ENCODE data around the gene RSPO3. TPM values are rescaled to one million over a fixed set of nuclear protein-coding genes. Genes with fewer than 3 reads are reported as not detected.

RSPO3 gene
- total RNA-seq, 6 donors from 2014 or later = 0.22 to 6.7 (median 1.4) TPM

DNA sequence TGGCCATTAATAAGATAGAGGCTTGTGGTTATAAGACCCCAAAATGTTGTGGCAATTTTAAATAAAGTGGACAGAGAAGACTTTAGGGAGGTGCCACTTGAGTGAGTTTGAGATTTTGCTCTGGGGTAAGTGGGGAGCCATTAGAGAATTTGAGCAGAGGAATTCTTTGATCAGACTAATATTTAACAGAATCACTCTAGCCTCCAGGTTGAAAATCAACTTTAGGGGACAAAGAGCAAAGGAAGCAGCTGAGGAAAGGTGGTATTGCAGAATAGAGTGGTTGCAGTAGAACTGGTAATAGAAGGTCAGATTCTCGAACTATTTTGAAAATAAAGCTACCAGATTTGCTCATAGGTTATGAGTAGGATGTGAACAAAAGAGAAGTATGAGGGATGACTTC lies 97.5 kb downstream of the RSPO3 start:
- H3K4me3 ChIP-seq = no peak overlapping the region
- H3K36me3 ChIP-seq = no peaks in the 10 kb centered on the region
- DNase-seq (no peak), ATAC-seq (ENCODE audit: low FRiP score in 2 of 2) (no peak)
- no peaks in the 10 kb centered on the region for H3K4me1 ChIP-seq
- no peak overlapping the region for H3K27ac ChIP-seq
- TF ChIP-seq POLR2AphosphoS5 (IDR thresholded peaks at IDR 0.05) (no peak), POLR2A (IDR thresholded peaks at IDR 0.05) (no peak), EP300 (IDR thresholded peaks at IDR 0.05) (no peak)
- TF ChIP-seq, protein P1, sequence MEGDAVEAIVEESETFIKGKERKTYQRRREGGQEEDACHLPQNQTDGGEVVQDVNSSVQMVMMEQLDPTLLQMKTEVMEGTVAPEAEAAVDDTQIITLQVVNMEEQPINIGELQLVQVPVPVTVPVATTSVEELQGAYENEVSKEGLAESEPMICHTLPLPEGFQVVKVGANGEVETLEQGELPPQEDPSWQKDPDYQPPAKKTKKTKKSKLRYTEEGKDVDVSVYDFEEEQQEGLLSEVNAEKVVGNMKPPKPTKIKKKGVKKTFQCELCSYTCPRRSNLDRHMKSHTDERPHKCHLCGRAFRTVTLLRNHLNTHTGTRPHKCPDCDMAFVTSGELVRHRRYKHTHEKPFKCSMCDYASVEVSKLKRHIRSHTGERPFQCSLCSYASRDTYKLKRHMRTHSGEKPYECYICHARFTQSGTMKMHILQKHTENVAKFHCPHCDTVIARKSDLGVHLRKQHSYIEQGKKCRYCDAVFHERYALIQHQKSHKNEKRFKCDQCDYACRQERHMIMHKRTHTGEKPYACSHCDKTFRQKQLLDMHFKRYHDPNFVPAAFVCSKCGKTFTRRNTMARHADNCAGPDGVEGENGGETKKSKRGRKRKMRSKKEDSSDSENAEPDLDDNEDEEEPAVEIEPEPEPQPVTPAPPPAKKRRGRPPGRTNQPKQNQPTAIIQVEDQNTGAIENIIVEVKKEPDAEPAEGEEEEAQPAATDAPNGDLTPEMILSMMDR (IDR thresholded peaks at IDR 0.05) = no peak
- WGBS, 2 donors = 55 to 70% methylated on average over 1 of the region's 1 CpG
- H3K27me3 ChIP-seq = no peaks in the 10 kb centered on the region
- no peaks in the 10 kb centered on the region for H3K9me3 ChIP-seq

DNA sequence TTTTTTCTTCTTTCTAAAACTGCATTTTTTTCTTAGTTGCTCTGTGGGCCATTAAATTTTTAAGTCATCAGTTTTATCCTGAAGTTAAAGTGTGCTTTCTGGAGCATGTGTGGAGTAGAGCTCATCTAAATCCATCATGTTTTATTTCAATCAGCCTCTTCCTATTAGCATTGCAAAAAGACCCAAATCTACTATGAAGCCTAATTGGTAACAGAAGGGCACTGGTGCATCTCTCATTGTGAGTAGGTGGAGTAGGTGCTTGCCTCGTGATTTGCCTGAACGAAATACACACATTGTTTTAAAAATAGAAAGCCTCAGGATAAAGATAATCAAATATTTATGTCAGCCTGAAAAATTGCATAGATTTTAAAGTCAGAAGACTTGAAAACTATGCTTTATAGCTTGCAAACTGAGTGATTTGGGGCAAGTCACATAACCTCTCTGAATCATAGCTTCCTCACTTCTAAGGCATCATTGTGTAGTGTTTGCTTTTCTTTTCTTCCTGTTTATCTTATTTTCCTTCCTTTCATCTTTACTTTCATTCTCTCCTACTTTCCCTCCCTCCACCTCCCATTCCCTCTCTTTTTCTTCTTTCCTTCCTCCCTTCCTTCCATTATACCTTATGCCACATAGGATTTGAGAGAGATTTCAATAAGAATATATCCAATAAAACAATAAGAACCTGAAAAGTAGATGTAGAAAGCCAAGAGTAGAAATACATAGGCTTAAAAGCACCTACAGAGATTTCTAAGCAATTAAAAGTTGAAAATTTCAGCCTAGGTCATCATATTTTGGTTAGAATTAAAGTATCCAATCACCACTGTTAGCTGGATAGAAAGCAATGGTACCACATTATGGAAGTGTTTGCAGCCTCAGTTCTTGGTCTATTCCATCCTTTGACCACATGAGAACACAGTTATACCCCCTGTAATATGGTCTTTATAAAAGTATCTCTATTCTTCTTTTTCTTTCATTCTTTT lies 98.6 kb downstream of the RSPO3 start:
- Histone ChIP-seq H3K36me3 (no peaks in the 10 kb centered on the region), H3K4me3 (no peak overlapping the region), H3K9me3 (no peaks in the 10 kb centered on the region), H3K27me3 (no peaks in the 10 kb centered on the region), H3K27ac (no peak overlapping the region), H3K4me1 (no peaks in the 10 kb centered on the region)
- 62 to 63% methylated on average over 2 of the region's 2 CpGs for WGBS, 2 donors
- ATAC-seq (ENCODE audit: low FRiP score in 2 of 2) (no peak), DNase-seq (no peak)
- TF ChIP-seq, protein P1 (IDR thresholded peaks at IDR 0.05) = no peak
- TF ChIP-seq POLR2A (IDR thresholded peaks at IDR 0.05) = no peak
- no peak for TF ChIP-seq POLR2AphosphoS5 (IDR thresholded peaks at IDR 0.05)
- TF ChIP-seq EP300 (IDR thresholded peaks at IDR 0.05) = no peak

DNA sequence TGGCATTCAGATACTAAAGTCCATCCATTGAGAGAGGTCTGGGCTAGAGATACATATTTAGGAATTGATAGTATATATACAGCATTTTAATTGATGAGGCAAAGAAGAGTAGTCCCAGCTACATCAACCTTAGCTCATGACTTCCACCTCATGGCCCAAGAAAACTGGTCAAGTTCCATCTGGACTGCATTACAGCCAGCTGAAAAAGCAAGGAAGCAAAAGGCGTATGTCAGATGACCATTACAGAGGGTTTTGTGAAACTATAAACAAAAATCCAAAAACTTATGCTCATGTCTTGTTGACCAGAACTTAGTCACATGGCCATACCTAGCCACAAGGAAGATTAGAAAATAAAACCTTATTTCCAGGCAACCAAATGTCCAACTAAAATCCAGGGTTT lies 101.4 kb downstream of the RSPO3 start:
- Histone ChIP-seq H3K9me3 (no peaks in the 10 kb centered on the region), H3K4me3 (no peak overlapping the region), H3K27ac (no peak overlapping the region), H3K4me1 (no peaks in the 10 kb centered on the region), H3K27me3 (no peaks in the 10 kb centered on the region), H3K36me3 (no peaks in the 10 kb centered on the region)
- DNase-seq = no peak
- TF ChIP-seq, protein P1 (IDR thresholded peaks at IDR 0.05) = no peak
- TF ChIP-seq POLR2AphosphoS5 (IDR thresholded peaks at IDR 0.05) (no peak), EP300 (IDR thresholded peaks at IDR 0.05) (no peak), POLR2A (IDR thresholded peaks at IDR 0.05) (no peak)
- no peak for ATAC-seq (ENCODE audit: low FRiP score in 2 of 2)
- 89 to 92% methylated on average over 1 of the region's 1 CpG for WGBS, 2 donors

DNA sequence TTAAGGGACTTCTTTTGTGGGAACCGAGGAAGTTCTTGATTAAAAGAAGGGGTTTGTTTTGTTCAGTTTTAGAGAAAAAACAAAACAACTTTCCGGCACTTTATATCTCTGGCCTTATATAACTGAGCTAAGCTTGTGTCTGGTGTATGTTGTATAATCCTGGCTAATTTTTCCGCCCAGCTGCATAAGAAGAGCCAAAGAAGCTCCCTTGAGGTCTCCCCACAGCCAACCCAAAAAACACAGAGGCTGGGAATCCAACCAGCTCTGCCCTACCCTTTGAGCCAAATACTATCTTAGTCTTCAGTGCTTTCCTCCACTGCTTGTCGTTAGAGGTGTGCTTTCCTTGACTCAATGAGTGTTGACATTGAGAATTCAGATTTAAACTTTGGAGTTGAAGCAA lies 102.7 kb downstream of the RSPO3 start:
- 79 to 80% methylated on average over 4 of the region's 4 CpGs for WGBS, 2 donors
- DNase-seq (no peak), ATAC-seq (ENCODE audit: low FRiP score in 2 of 2) (peak in 1 of 2 donors; percentile 79)

More for the DNA sequence above, 102.7 kb downstream of the RSPO3 start:
- Histone ChIP-seq H3K9me3 (no peaks in the 10 kb centered on the region), H3K36me3 (no peaks in the 10 kb centered on the region), H3K4me1 (no peaks in the 10 kb centered on the region), H3K27me3 (no peaks in the 10 kb centered on the region), H3K4me3 (no peak overlapping the region), H3K27ac (no peak overlapping the region)
- TF ChIP-seq POLR2A (IDR thresholded peaks at IDR 0.05) (no peak), POLR2AphosphoS5 (IDR thresholded peaks at IDR 0.05) (no peak), EP300 (IDR thresholded peaks at IDR 0.05) (no peak)
- TF ChIP-seq, protein P1 (IDR thresholded peaks at IDR 0.05) = no peak

Data from upper lobe of left lung (tissue), 6 donors.